Measurements from ENCODE around the gene ADCY2.

The ADCY2 gene

GRCh38 chr5:7467179-7467578, 71.2 kb downstream of the ADCY2 start:
- H3K79me2 ChIP-seq (ENCODE audit: low read length): no peaks in the 10 kb centered on the region
- H4K20me1 ChIP-seq (ENCODE audit: insufficient read depth, low read length): no peaks in the 10 kb centered on the region
- no peaks in the 10 kb centered on the region for H3K27me3 ChIP-seq (ENCODE audit: low read depth, low read length)
- H3K9ac ChIP-seq (ENCODE audit: low read length): no peak overlapping the region
- TF ChIP-seq, protein P1, sequence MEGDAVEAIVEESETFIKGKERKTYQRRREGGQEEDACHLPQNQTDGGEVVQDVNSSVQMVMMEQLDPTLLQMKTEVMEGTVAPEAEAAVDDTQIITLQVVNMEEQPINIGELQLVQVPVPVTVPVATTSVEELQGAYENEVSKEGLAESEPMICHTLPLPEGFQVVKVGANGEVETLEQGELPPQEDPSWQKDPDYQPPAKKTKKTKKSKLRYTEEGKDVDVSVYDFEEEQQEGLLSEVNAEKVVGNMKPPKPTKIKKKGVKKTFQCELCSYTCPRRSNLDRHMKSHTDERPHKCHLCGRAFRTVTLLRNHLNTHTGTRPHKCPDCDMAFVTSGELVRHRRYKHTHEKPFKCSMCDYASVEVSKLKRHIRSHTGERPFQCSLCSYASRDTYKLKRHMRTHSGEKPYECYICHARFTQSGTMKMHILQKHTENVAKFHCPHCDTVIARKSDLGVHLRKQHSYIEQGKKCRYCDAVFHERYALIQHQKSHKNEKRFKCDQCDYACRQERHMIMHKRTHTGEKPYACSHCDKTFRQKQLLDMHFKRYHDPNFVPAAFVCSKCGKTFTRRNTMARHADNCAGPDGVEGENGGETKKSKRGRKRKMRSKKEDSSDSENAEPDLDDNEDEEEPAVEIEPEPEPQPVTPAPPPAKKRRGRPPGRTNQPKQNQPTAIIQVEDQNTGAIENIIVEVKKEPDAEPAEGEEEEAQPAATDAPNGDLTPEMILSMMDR (IDR thresholded peaks at IDR 0.05; ENCODE audit: low read depth, low read length): no peak
- no peak for TF ChIP-seq EZH2phosphoT487 (IDR thresholded peaks at IDR 0.05; ENCODE audit: low read depth)
- H2AFZ ChIP-seq (ENCODE audit: low read depth, low read length): no peak overlapping the region
- no peaks in the 10 kb centered on the region for H3K4me1 ChIP-seq (ENCODE audit: low read length)
- H3K27ac ChIP-seq (ENCODE audit: low read length): no peak overlapping the region
- no peaks in the 10 kb centered on the region for H3K9me3 ChIP-seq (ENCODE audit: insufficient read depth, low read length)
- H3K4me2 ChIP-seq (ENCODE audit: low read length): no peak overlapping the region
- no peak overlapping the region for H3K4me3 ChIP-seq (ENCODE audit: low read length)
- no peaks in the 10 kb centered on the region for H3K36me3 ChIP-seq (replicated peaks; ENCODE audit: low read depth, low read length)

GRCh38 chr5:7468742-7469141, 72.8 kb downstream of the ADCY2 start:
- Histone ChIP-seq H4K20me1 (ENCODE audit: insufficient read depth, low read length) (no peaks in the 10 kb centered on the region), H3K79me2 (ENCODE audit: low read length) (no peaks in the 10 kb centered on the region), H3K36me3 (replicated peaks; ENCODE audit: low read depth, low read length) (no peaks in the 10 kb centered on the region), H3K4me1 (ENCODE audit: low read length) (no peaks in the 10 kb centered on the region), H3K27ac (ENCODE audit: low read length) (no peak overlapping the region), H3K4me3 (ENCODE audit: low read length) (no peak overlapping the region), H3K9ac (ENCODE audit: low read length) (no peak overlapping the region), H3K4me2 (ENCODE audit: low read length) (no peak overlapping the region), H3K27me3 (ENCODE audit: low read depth, low read length) (no peaks in the 10 kb centered on the region), H2AFZ (ENCODE audit: low read depth, low read length) (no peak overlapping the region), H3K9me3 (ENCODE audit: insufficient read depth, low read length) (no peaks in the 10 kb centered on the region)
- no peak for TF ChIP-seq EZH2phosphoT487 (IDR thresholded peaks at IDR 0.05; ENCODE audit: low read depth)
- TF ChIP-seq, protein P1 (IDR thresholded peaks at IDR 0.05; ENCODE audit: low read depth, low read length): no peak

DNA sequence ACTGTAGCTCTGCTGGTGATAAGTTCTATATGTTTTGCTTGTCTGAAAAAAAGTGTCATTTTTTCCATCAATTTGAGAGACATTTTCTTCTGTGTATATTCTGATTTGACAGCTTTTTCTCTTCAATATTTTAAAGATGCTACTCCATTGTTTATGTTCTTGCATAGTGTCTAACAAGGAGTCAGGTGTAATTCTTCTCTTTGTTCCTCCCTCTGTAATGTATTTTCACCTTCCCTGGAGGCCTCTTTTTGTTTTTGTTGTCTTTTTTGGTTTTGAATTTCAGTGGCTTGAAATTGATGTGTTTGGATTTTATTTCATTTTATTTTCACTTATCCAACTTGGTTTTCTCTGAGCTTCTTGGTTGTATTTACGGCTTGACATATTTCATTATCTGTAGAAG, 75.8 kb downstream of the ADCY2 start:
- no peak overlapping the region for H3K4me3 ChIP-seq (ENCODE audit: low read length)
- no peaks in the 10 kb centered on the region for H3K27me3 ChIP-seq (ENCODE audit: low read depth, low read length)
- H3K9ac ChIP-seq (ENCODE audit: low read length): no peak overlapping the region
- H3K27ac ChIP-seq (ENCODE audit: low read length): no peak overlapping the region
- TF ChIP-seq EZH2phosphoT487 (IDR thresholded peaks at IDR 0.05; ENCODE audit: low read depth): no peak
- TF ChIP-seq, protein P1 (IDR thresholded peaks at IDR 0.05; ENCODE audit: low read depth, low read length): no peak
- H3K9me3 ChIP-seq (ENCODE audit: insufficient read depth, low read length): no peaks in the 10 kb centered on the region
- H4K20me1 ChIP-seq (ENCODE audit: insufficient read depth, low read length): no peaks in the 10 kb centered on the region
- H3K79me2 ChIP-seq (ENCODE audit: low read length): no peaks in the 10 kb centered on the region
- no peak overlapping the region for H3K4me2 ChIP-seq (ENCODE audit: low read length)
- no peak overlapping the region for H2AFZ ChIP-seq (ENCODE audit: low read depth, low read length)
- no peaks in the 10 kb centered on the region for H3K36me3 ChIP-seq (replicated peaks; ENCODE audit: low read depth, low read length)
- H3K4me1 ChIP-seq (ENCODE audit: low read length): no peaks in the 10 kb centered on the region

DNA sequence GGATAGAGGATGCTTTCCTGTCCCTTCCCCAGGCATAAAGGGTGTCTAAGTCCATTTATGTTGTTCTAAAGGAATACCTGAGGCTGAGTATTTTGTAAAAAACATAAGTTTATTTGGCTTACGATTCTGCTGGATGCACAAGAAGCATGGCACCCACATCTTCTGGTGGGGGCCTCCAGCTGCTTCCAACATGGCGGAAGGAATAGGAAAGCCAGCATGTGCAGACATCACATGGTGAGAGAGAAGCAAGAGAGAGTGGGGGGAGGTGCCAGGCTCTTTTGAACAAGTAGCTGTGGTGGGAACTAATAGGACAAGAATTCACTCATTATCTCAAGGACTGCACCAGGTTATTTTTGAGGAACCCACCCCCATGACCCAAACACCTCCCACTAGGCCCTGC, 77.2 kb downstream of the ADCY2 start:
- Histone ChIP-seq H3K79me2 (ENCODE audit: low read length) (no peaks in the 10 kb centered on the region), H3K4me1 (ENCODE audit: low read length) (no peaks in the 10 kb centered on the region), H3K9ac (ENCODE audit: low read length) (no peak overlapping the region), H3K27me3 (ENCODE audit: low read depth, low read length) (no peaks in the 10 kb centered on the region), H3K4me2 (ENCODE audit: low read length) (no peak overlapping the region), H3K36me3 (replicated peaks; ENCODE audit: low read depth, low read length) (no peaks in the 10 kb centered on the region), H4K20me1 (ENCODE audit: insufficient read depth, low read length) (no peaks in the 10 kb centered on the region), H2AFZ (ENCODE audit: low read depth, low read length) (no peak overlapping the region), H3K27ac (ENCODE audit: low read length) (no peak overlapping the region), H3K4me3 (ENCODE audit: low read length) (no peak overlapping the region), H3K9me3 (ENCODE audit: insufficient read depth, low read length) (no peaks in the 10 kb centered on the region)
- TF ChIP-seq, protein P1 (IDR thresholded peaks at IDR 0.05; ENCODE audit: low read depth, low read length): no peak
- no peak for TF ChIP-seq EZH2phosphoT487 (IDR thresholded peaks at IDR 0.05; ENCODE audit: low read depth)

Measured in OCI-LY3 (cell line).